A549 treated with Mapracorat at 1 μM for 4 hours (cell line): ENCODE data around the gene TP53TG3C. TPM values are rescaled to one million over a fixed set of nuclear protein-coding genes. Genes with fewer than 3 reads are reported as not detected.

Source experiments
- total RNA-seq: library from RNA; stranded (reverse); fragments of 200-300 nt; extraction: Qiagen RNA extraction; gene quantifications from 5 replicates; pipeline ENCODE4 v1.2.3, GENCODE V29; 2022

The TP53TG3C gene
- 0.68 to 1.0 TPM in 2 of 5 replicates, not detected in the others for total RNA-seq

GRCh38 chr16:33193926-33194325, at the start of gene TP53TG3C:
TP53TG3C (plus strand) TSS chr16:33194226; CDS start chr16:33194294, 68 bp downstream.

Other genes starting within 250 kb of the TP53TG3C start
- 0.20 TPM in 1 of 5 replicates, not detected in the others for gene TP53TG3E, start 110.1 kb downstream of the TP53TG3C start, total RNA-seq
- 0.08 to 0.35 TPM (median 0.30 TPM) in 4 of 5 replicates, not detected in the other for gene TP53TG3B, start 166.6 kb downstream of the TP53TG3C start, total RNA-seq